ENCODE results near the gene TSHZ2. TPM values are rescaled to one million over a fixed set of nuclear protein-coding genes. Genes with fewer than 3 reads are reported as not detected.
"Not testable (repeated sequence)": the region's sequence is repeated elsewhere in the genome, so short reads cannot be mapped to it uniquely, and the experiment has no call there.

Gene TSHZ2
- total RNA-seq, 2 experiments from 2014 or later: 0.13 TPM; not detected in 1

GRCh38 chr20:52945268-52945667, 26.9 kb upstream of the TSHZ2 start:
- Mint-ChIP-seq H3K4me1 (ENCODE audit: low read depth) (no peaks in the 10 kb centered on the region), H3K27me3 (ENCODE audit: low read depth) (no peaks in the 10 kb centered on the region), H3K27ac (no peak overlapping the region), H3K36me3 (ENCODE audit: low read depth) (no peaks in the 10 kb centered on the region), H3K9me3 (ENCODE audit: insufficient read depth) (no peaks in the 10 kb centered on the region), H3K4me3 (no peak overlapping the region)
- ChIA-PET POLR2A (no interaction called here), CTCF (no interaction called here)
- no peak for ATAC-seq
- no peak for DNase-seq

GRCh38 chr20:52945862-52946522, 26.2 kb upstream of the TSHZ2 start:
- ChIA-PET POLR2A (no interaction called here), CTCF (no interaction called here)
- no peaks in the 10 kb centered on the region for H3K27me3 Mint-ChIP-seq (ENCODE audit: low read depth)

GRCh38 chr20:52948491-52948890, 23.7 kb upstream of the TSHZ2 start:
- no peaks in the 10 kb centered on the region for H3K4me1 Mint-ChIP-seq (ENCODE audit: low read depth)
- H3K4me3 Mint-ChIP-seq: no peak overlapping the region
- DNase-seq (no peak), ATAC-seq (no peak)
- H3K27me3 Mint-ChIP-seq (ENCODE audit: low read depth): no peaks in the 10 kb centered on the region
- ChIA-PET POLR2A (no interaction called here), CTCF (no interaction called here)
- H3K27ac Mint-ChIP-seq: no peak overlapping the region
- H3K36me3 Mint-ChIP-seq (ENCODE audit: low read depth): no peaks in the 10 kb centered on the region
- no peaks in the 10 kb centered on the region for H3K9me3 Mint-ChIP-seq (ENCODE audit: insufficient read depth)

More at GRCh38 chr20:52945862-52946522, 26.2 kb upstream of the TSHZ2 start:
- H3K36me3 Mint-ChIP-seq (ENCODE audit: low read depth): no peaks in the 10 kb centered on the region
- H3K27ac Mint-ChIP-seq: no peak overlapping the region
- no peaks in the 10 kb centered on the region for H3K9me3 Mint-ChIP-seq (ENCODE audit: insufficient read depth)
- H3K4me3 Mint-ChIP-seq: no peak overlapping the region
- DNase-seq (no peak), ATAC-seq (no peak)
- no peaks in the 10 kb centered on the region for H3K4me1 Mint-ChIP-seq (ENCODE audit: low read depth)

GRCh38 chr20:52953020-52953419, 19.1 kb upstream of the TSHZ2 start:
- H3K27ac Mint-ChIP-seq: no peak overlapping the region
- no peak overlapping the region for H3K4me3 Mint-ChIP-seq
- CTCF ChIA-PET: no interaction called here
- no peak for ATAC-seq
- H3K9me3 Mint-ChIP-seq (ENCODE audit: insufficient read depth): no peaks in the 10 kb centered on the region
- POLR2A ChIA-PET: no interaction called here
- H3K4me1 Mint-ChIP-seq (ENCODE audit: low read depth): no peaks in the 10 kb centered on the region
- H3K27me3 Mint-ChIP-seq (ENCODE audit: low read depth): no peaks in the 10 kb centered on the region
- DNase-seq: no peak
- H3K36me3 Mint-ChIP-seq (ENCODE audit: low read depth): no peaks in the 10 kb centered on the region

GRCh38 chr20:52954849-52955248, 17.3 kb upstream of the TSHZ2 start:
- ATAC-seq: no peak
- Mint-ChIP-seq H3K4me1 (ENCODE audit: low read depth) (no peaks in the 10 kb centered on the region), H3K27me3 (ENCODE audit: low read depth) (no peaks in the 10 kb centered on the region), H3K4me3 (no peak overlapping the region), H3K27ac (no peak overlapping the region), H3K9me3 (ENCODE audit: insufficient read depth) (no peaks in the 10 kb centered on the region), H3K36me3 (ENCODE audit: low read depth) (no peaks in the 10 kb centered on the region)
- ChIA-PET POLR2A (no interaction called here), CTCF (no interaction called here)
- no peak for DNase-seq

GRCh38 chr20:52958211-52958610, 13.9 kb upstream of the TSHZ2 start:
- ATAC-seq: no peak
- no peaks in the 10 kb centered on the region for H3K36me3 Mint-ChIP-seq (ENCODE audit: low read depth)
- H3K4me3 Mint-ChIP-seq: no peak overlapping the region
- no peaks in the 10 kb centered on the region for H3K4me1 Mint-ChIP-seq (ENCODE audit: low read depth)
- CTCF ChIA-PET: no interaction called here
- no peaks in the 10 kb centered on the region for H3K9me3 Mint-ChIP-seq (ENCODE audit: insufficient read depth)
- DNase-seq: no peak
- no peak overlapping the region for H3K27ac Mint-ChIP-seq
- POLR2A ChIA-PET: no interaction called here
- H3K27me3 Mint-ChIP-seq (ENCODE audit: low read depth): no peaks in the 10 kb centered on the region

- H3K4me3 Mint-ChIP-seq: no peak overlapping the region
- H3K36me3 Mint-ChIP-seq (ENCODE audit: low read depth): no peaks in the 10 kb centered on the region
- H3K27me3 Mint-ChIP-seq (ENCODE audit: low read depth): peaks cover 3% of the 10 kb centered on the region
- DNase-seq: no peak
- no peaks in the 10 kb centered on the region for H3K9me3 Mint-ChIP-seq (ENCODE audit: insufficient read depth)
- H3K27ac Mint-ChIP-seq: no peak overlapping the region
- POLR2A ChIA-PET: no interaction called here
- no peaks in the 10 kb centered on the region for H3K4me1 Mint-ChIP-seq (ENCODE audit: low read depth)
- no peak for ATAC-seq
- CTCF ChIA-PET: no interaction called here
Observed at GRCh38 chr20:52959125-52959524, 13.0 kb upstream of the TSHZ2 start.

GRCh38 chr20:52962183-52962582, 10.0 kb upstream of the TSHZ2 start:
- no peaks in the 10 kb centered on the region for H3K9me3 Mint-ChIP-seq (ENCODE audit: insufficient read depth)
- no peak overlapping the region for H3K4me3 Mint-ChIP-seq
- DNase-seq (no peak), ATAC-seq (no peak)
- no peak overlapping the region for H3K27ac Mint-ChIP-seq
- no peaks in the 10 kb centered on the region for H3K36me3 Mint-ChIP-seq (ENCODE audit: low read depth)
- ChIA-PET POLR2A (no interaction called here), CTCF (no interaction called here)
- H3K4me1 Mint-ChIP-seq (ENCODE audit: low read depth): no peaks in the 10 kb centered on the region
- peaks cover 3% of the 10 kb centered on the region for H3K27me3 Mint-ChIP-seq (ENCODE audit: low read depth)

GRCh38 chr20:52963131-52963530, 9.0 kb upstream of the TSHZ2 start:
- Mint-ChIP-seq H3K27ac (no peak overlapping the region), H3K4me1 (ENCODE audit: low read depth) (no peaks in the 10 kb centered on the region), H3K9me3 (ENCODE audit: insufficient read depth) (no peaks in the 10 kb centered on the region), H3K27me3 (ENCODE audit: low read depth) (peaks cover 3% of the 10 kb centered on the region), H3K4me3 (no peak overlapping the region), H3K36me3 (ENCODE audit: low read depth) (no peaks in the 10 kb centered on the region)
- ChIA-PET CTCF (no interaction called here), POLR2A (no interaction called here)
- ATAC-seq: no peak
- DNase-seq: no peak

GRCh38 chr20:52964131-52964530, 8.0 kb upstream of the TSHZ2 start:
- ChIA-PET CTCF (no interaction called here), POLR2A (no interaction called here)
- no peak for DNase-seq
- Mint-ChIP-seq H3K27me3 (ENCODE audit: low read depth) (peaks cover 4% of the 10 kb centered on the region), H3K4me1 (ENCODE audit: low read depth) (no peaks in the 10 kb centered on the region), H3K36me3 (ENCODE audit: low read depth) (no peaks in the 10 kb centered on the region), H3K27ac (no peak overlapping the region), H3K4me3 (no peak overlapping the region), H3K9me3 (ENCODE audit: insufficient read depth) (no peaks in the 10 kb centered on the region)
- no peak for ATAC-seq

GRCh38 chr20:52965380-52965779, 6.8 kb upstream of the TSHZ2 start:
- Mint-ChIP-seq H3K27me3 (ENCODE audit: low read depth) (peaks cover 7% of the 10 kb centered on the region), H3K27ac (no peak overlapping the region), H3K36me3 (ENCODE audit: low read depth) (no peaks in the 10 kb centered on the region), H3K4me1 (ENCODE audit: low read depth) (no peaks in the 10 kb centered on the region), H3K9me3 (ENCODE audit: insufficient read depth) (no peaks in the 10 kb centered on the region), H3K4me3 (no peak overlapping the region)
- ChIA-PET CTCF (no interaction called here), POLR2A (no interaction called here)
- ATAC-seq: no peak
- no peak for DNase-seq

- H3K36me3 Mint-ChIP-seq (ENCODE audit: low read depth): no peaks in the 10 kb centered on the region
Observed at GRCh38 chr20:52965819-52966218, 6.3 kb upstream of the TSHZ2 start.

GRCh38 chr20:52966543-52966942, 5.6 kb upstream of the TSHZ2 start:
- H3K9me3 Mint-ChIP-seq (ENCODE audit: insufficient read depth); H3K4me1 Mint-ChIP-seq (ENCODE audit: low read depth); ATAC-seq; H3K4me3 Mint-ChIP-seq; DNase-seq; H3K27ac Mint-ChIP-seq; POLR2A ChIA-PET; CTCF ChIA-PET; H3K36me3 Mint-ChIP-seq (ENCODE audit: low read depth): not testable (repeated sequence)
- peaks cover 15% of the 10 kb centered on the region for H3K27me3 Mint-ChIP-seq (ENCODE audit: low read depth)

More at GRCh38 chr20:52965819-52966218, 6.3 kb upstream of the TSHZ2 start:
- no peak for DNase-seq
- Mint-ChIP-seq H3K9me3 (ENCODE audit: insufficient read depth) (no peaks in the 10 kb centered on the region), H3K4me1 (ENCODE audit: low read depth) (no peaks in the 10 kb centered on the region), H3K27me3 (ENCODE audit: low read depth) (peaks cover 7% of the 10 kb centered on the region), H3K27ac (no peak overlapping the region), H3K4me3 (no peak overlapping the region)
- POLR2A ChIA-PET: no interaction called here
- no peak for ATAC-seq
- CTCF ChIA-PET: no interaction called here

All from activated CD8-positive, alpha-beta T cell treated with anti-CD3 and anti-CD28 coated beads, Interleukin-2, amount 10 ng/mL, durations not matched to agents 7 days and 5 days (primary cell).